Measurements from ENCODE around the gene KRTAP4-16.

- TF ChIP-seq POLR2A (IDR thresholded peaks at IDR 0.05) (no peak), CTCF (IDR thresholded peaks at IDR 0.05) (no peak)
Observed at GRCh38 chr17:41052566-41052965, 49.4 kb downstream of the KRTAP4-16 start.
